Mucosa of descending colon (tissue), 3 donors: ENCODE results near the gene CASP5. TPM values are rescaled to one million over a fixed set of nuclear protein-coding genes. Genes with fewer than 3 reads are reported as not detected.
A peak's percentile ranks its signal among the peaks of the same experiment; 100 is the strongest.

Experiments used
- ATAC-seq: fragments of 200-7000 bp; cut with Tn5 transposase; one replicate; pipeline ENCODE4 v1.9.1; 2020; ENCODE audit warnings: mild to moderate bottlenecking, moderate library complexity
- DNase-seq, 3 donors: peaks; one replicate each; pipeline ENCODE4 v3.0.0-alpha.2; 2020
- H3K36me3 ChIP-seq: fragments of 200-600 bp; one replicate; pipeline ENCODE4 v1.8.0; 2021; ENCODE audit warnings: low read depth, mild to moderate bottlenecking
- H3K4me1 ChIP-seq: fragments of 200-600 bp; one replicate; pipeline ENCODE4 v1.8.0; 2021; ENCODE audit warnings: low read depth, mild to moderate bottlenecking
- H3K4me3 ChIP-seq: fragments of 200-600 bp; one replicate; pipeline ENCODE4 v1.8.0; 2021; ENCODE audit warnings: mild to moderate bottlenecking
- H3K9me3 ChIP-seq: fragments of 200-600 bp; one replicate; pipeline ENCODE4 v1.8.0; 2021; ENCODE audit warnings: mild to moderate bottlenecking
- intact Hi-C, 2 donors: fragments of 100-400 bp; cut with DNase I in 1 of 2; cut with micrococcal nuclease in 1 of 2; formaldehyde crosslinking; loops; one replicate each; pipeline versions ENCODE4 v1.11.0 to v1.11.1; 2022; cut with DNase I, micrococcal nuclease
- total RNA-seq, 3 donors: library from RNA; stranded (reverse); fragmentation: NEBNext Ultra II Directional in 2 of 3; extraction: Animal tissue kit (Norgen Biotek cat#: 25700) in 2 of 3; gene quantifications; one replicate each; pipeline versions ENCODE4 v1.2.1 to v1.2.4, GENCODE V29; 2021 to 2023
- TF ChIP-seq, protein P1 (sequence below): fragments of 200-600 bp; IDR thresholded peaks from one replicate; pipeline ENCODE4 v1.8.0; 2022; ENCODE audit warnings: antibody characterized with exemption, mild to moderate bottlenecking
- donor health status: DM: no; HTN: no; CAD: no; lungs with moderate emphysema.
- donor health status: DM: no; HTN: no; CAD: no.
- donor health status: DM: no; HTN: yes; CAD: no.

The CASP5 gene
- total RNA-seq, 3 donors from 2014 or later = 50.1 to 81.8 (median 80.5) TPM

DNA sequence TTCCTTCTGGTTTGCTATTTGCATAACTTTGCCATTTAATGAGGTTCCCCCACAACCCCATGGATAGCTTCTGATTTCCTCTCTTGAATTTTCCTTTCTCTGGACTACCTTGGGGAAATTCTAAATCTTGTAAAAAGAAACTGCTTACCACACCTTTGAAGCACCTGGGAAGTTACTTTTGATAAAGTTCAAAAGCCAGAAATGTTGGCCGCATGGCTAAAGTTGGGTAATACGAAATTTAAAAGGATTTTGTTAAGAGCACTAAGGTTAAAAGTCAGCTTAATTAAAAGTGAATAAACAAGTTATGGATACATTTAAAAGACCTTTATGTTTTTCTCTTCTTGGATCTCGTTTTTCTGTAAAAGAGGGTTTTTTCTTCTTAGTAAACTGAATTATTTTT, 60.1 kb downstream of the CASP5 start:
- H3K9me3 ChIP-seq = peaks cover 8% of the 10 kb centered on the region
- H3K36me3 ChIP-seq = no peaks in the 10 kb centered on the region
- ATAC-seq = no peak
- H3K4me3 ChIP-seq = no peak overlapping the region
- H3K4me1 ChIP-seq = peaks cover 15% of the 10 kb centered on the region
- intact Hi-C loops = no loop called here
- TF ChIP-seq, protein P1, sequence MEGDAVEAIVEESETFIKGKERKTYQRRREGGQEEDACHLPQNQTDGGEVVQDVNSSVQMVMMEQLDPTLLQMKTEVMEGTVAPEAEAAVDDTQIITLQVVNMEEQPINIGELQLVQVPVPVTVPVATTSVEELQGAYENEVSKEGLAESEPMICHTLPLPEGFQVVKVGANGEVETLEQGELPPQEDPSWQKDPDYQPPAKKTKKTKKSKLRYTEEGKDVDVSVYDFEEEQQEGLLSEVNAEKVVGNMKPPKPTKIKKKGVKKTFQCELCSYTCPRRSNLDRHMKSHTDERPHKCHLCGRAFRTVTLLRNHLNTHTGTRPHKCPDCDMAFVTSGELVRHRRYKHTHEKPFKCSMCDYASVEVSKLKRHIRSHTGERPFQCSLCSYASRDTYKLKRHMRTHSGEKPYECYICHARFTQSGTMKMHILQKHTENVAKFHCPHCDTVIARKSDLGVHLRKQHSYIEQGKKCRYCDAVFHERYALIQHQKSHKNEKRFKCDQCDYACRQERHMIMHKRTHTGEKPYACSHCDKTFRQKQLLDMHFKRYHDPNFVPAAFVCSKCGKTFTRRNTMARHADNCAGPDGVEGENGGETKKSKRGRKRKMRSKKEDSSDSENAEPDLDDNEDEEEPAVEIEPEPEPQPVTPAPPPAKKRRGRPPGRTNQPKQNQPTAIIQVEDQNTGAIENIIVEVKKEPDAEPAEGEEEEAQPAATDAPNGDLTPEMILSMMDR = no peak
- no peak for DNase-seq

DNA sequence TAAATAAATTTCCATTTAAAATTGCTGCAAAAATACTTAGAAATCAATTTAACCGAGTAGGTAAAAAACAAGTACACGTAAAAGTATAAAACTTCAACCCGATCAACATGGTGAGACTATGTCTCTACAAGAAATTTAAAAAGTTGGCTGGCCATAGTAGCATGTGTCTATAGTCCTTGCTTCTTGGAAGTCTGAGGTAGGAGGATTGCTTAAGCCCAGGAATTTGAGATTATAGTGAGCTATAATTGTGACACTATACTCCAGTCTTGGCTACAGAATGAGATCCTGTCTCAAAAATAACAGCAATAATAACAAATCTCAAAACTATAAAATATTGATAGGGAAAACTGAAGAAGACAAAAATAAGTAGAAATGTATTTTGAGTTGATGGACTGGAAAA, 65.7 kb downstream of the CASP5 start:
- Histone ChIP-seq H3K4me1 (no peaks in the 10 kb centered on the region), H3K36me3 (no peaks in the 10 kb centered on the region), H3K4me3 (no peak overlapping the region), H3K9me3 (no peaks in the 10 kb centered on the region)
- ATAC-seq = no peak
- no peak for DNase-seq
- TF ChIP-seq, protein P1 = no peak
- intact Hi-C loops = no loop called here

DNA sequence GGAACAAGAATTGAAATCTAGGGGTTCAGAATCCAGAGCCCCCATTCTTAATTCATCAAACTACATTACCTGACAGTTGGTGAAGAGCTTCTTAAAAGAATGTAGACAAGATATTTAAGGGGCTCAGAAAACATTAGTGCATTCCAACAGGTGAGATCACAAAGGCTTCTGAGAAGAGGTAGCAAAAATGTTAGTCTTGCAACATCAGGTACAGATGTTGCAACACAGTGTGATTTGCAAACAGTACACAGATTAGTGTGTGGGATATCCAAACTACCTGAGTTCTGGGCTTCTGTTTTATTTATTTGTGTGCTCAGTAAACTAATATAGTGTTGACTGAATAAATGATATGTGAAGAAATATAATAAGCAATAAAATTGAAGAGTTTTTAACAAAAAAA, 66.4 kb downstream of the CASP5 start:
- TF ChIP-seq, protein P1 = no peak
- DNase-seq (no peak), ATAC-seq (peak; percentile 38)
- Histone ChIP-seq H3K4me1 (no peaks in the 10 kb centered on the region), H3K9me3 (no peaks in the 10 kb centered on the region), H3K4me3 (no peak overlapping the region), H3K36me3 (no peaks in the 10 kb centered on the region)
- intact Hi-C loops = no loop called here

DNA sequence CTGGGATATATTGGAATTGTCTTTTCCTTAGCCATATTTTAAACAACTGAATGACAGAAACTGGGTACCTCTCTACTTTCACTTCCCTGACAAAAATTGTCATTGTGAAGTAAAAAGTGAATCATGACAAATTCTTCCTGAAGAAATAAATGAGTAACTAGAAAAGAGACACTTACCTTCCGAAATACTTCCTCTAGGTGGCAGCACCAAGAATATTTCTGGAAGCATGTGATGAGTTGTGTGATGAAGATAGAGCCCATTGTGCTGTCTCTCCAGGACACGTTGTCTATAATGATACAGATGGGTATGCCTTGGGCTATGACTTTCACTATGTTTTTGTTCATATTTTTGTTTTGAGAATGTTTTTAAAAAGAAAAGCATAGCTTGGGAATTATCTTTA, 76.1 kb downstream of the CASP5 start:
- Histone ChIP-seq H3K4me1 (no peaks in the 10 kb centered on the region), H3K9me3 (no peaks in the 10 kb centered on the region), H3K4me3 (no peak overlapping the region), H3K36me3 (no peaks in the 10 kb centered on the region)
- intact Hi-C loops = no loop called here
- DNase-seq = peak in 1 of 3 donors; percentile 74
- TF ChIP-seq, protein P1 = peak; percentile 31
- peak; percentile 84 for ATAC-seq

Other genes with a start within 250 kb of the CASP5 start
- under 1 TPM in 1 of 3 donors, not detected in 2; 0.63 TPM for gene CASP12, start 124.7 kb downstream of the CASP5 start, total RNA-seq
- gene CASP4, start 54.6 kb downstream of the CASP5 start, total RNA-seq = 10 to 100 TPM; 23.4 to 27.5 (median 23.9) TPM
- 100 to 1,000 TPM in 1 of 3 donors, 10 to 100 TPM in 2; 50.6 to 152 (median 75.1) TPM for gene CASP1, start 12.0 kb upstream of the CASP5 start, total RNA-seq
- 10 to 100 TPM; 25.4 to 53.0 (median 43.6) TPM for gene CARD16, start 22.2 kb upstream of the CASP5 start, total RNA-seq
- gene CARD18, start 116.6 kb upstream of the CASP5 start, total RNA-seq = not detected